HL-60 (cell line): ENCODE results near the gene UBE2R2.

Experiments
- CTCF ChIP-seq: IDR thresholded peaks from one replicate; pipeline ENCODE4 v1.5.1; 2011; ENCODE audit warnings: low read length, control low read depth, inconsistent platforms; ENCODE audit not compliant: insufficient read depth
- GABPA ChIP-seq: IDR thresholded peaks from 2 replicates; pipeline ENCODE4 v1.6.1; 2012; ENCODE audit warnings: low read depth
- POLR2AphosphoS5 ChIP-seq: IDR thresholded peaks from 2 replicates; pipeline ENCODE4 v1.6.1; 2012; ENCODE audit warnings: low read depth
- REST ChIP-seq: IDR thresholded peaks from 2 replicates; pipeline ENCODE4 v1.6.1; 2012; ENCODE audit warnings: low read depth; ENCODE audit not compliant: insufficient replicate concordance
- SPI1 ChIP-seq: IDR thresholded peaks from 2 replicates; pipeline ENCODE4 v1.6.1; 2012; ENCODE audit warnings: low read depth, mild to moderate bottlenecking, borderline replicate concordance

GRCh38 chr9:33913541-33913940, 96.6 kb downstream of the UBE2R2 start:
- TF ChIP-seq CTCF: no peak
- no peak for TF ChIP-seq POLR2AphosphoS5
- no peak for TF ChIP-seq REST
- TF ChIP-seq SPI1: no peak
- no peak for TF ChIP-seq GABPA
